Stomach (tissue), 4 donors: Measurements from ENCODE around the gene SNPH.

ENCODE experiments used
- EP300 ChIP-seq: sonication (generic); formaldehyde crosslinking; IDR thresholded peaks from one replicate; pipeline ENCODE4 v1.6.1; 2017; ENCODE audit warnings: antibody characterized with exemption
- POLR2A ChIP-seq, 4 donors: fragments of 450-650 bp; IDR thresholded peaks; one replicate each; pipeline ENCODE4 v1.6.1; 2016; ENCODE audit warnings: antibody characterized with exemption in 4 of 4, control low read depth in 2 of 4, mild to moderate bottlenecking in 1 of 4, moderate library complexity in 1 of 4
- POLR2AphosphoS5 ChIP-seq, 3 donors: sonication (generic); formaldehyde crosslinking; IDR thresholded peaks; one replicate each; pipeline ENCODE4 v1.6.1; 2016; ENCODE audit warnings: antibody characterized with exemption in 3 of 3
- TF ChIP-seq, protein P1 (sequence below), 7 experiments: fragments of 450-650 bp in 4 of 7; fragments of 200-600 bp in 3 of 7; sonication (generic) in 3 of 7; IDR thresholded peaks; one replicate each; pipeline ENCODE4 v1.5.1; 2016 to 2019; ENCODE audit warnings: antibody characterized with exemption in 7 of 7, control low read depth in 2 of 7, mild to moderate bottlenecking in 1 of 7

DNA sequence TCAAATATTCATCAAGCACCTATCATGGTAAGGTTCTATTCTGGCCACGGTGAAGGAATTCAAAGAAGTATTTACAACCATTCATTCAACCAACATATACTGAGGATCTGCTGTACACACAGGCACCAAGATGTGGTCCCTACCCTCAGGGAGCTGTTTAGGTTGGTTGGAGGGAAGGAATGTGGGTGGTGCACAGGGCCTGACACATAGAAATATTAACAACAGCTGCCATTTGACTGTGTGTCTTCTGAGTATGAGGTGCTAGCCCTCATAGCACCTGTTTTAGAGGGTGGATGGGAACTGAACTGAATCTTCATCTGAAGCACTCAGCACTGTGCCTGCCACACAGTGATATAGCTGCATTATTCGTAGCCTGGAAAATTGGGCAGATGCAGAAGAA is 7.3 kb downstream of the SNPH start:
- TF ChIP-seq, protein P1, sequence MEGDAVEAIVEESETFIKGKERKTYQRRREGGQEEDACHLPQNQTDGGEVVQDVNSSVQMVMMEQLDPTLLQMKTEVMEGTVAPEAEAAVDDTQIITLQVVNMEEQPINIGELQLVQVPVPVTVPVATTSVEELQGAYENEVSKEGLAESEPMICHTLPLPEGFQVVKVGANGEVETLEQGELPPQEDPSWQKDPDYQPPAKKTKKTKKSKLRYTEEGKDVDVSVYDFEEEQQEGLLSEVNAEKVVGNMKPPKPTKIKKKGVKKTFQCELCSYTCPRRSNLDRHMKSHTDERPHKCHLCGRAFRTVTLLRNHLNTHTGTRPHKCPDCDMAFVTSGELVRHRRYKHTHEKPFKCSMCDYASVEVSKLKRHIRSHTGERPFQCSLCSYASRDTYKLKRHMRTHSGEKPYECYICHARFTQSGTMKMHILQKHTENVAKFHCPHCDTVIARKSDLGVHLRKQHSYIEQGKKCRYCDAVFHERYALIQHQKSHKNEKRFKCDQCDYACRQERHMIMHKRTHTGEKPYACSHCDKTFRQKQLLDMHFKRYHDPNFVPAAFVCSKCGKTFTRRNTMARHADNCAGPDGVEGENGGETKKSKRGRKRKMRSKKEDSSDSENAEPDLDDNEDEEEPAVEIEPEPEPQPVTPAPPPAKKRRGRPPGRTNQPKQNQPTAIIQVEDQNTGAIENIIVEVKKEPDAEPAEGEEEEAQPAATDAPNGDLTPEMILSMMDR (IDR thresholded peaks at IDR 0.05): no peak
- TF ChIP-seq POLR2A (IDR thresholded peaks at IDR 0.05) (no peak), POLR2AphosphoS5 (IDR thresholded peaks at IDR 0.05) (no peak), EP300 (no peak)
